ENCODE measurements around the gene LRRC46. TPM values are rescaled to one million over a fixed set of nuclear protein-coding genes. Genes with fewer than 3 reads are reported as not detected.

The LRRC46 gene
- total and polyA plus RNA-seq, 2 of the 13 experiments (the other 11 are each of a cell fraction or from before 2014, with no cell fraction given), result 0.09 TPM

- H3K79me2 ChIP-seq (ENCODE audit: insufficient read depth, low read length), result no peaks in the 10 kb centered on the region
- H4K20me1 ChIP-seq (ENCODE audit: insufficient read depth, low read length), result no peaks in the 10 kb centered on the region; the same call in 1 of the 2 replicates
- ATAC-seq, result peak; percentile 50; the same call in 1 of the 3 replicates
- H3K4me2 ChIP-seq (ENCODE audit: low read depth, low read length), result no peak overlapping the region
- no peak overlapping the region for H3K9ac ChIP-seq (ENCODE audit: insufficient read depth, low read depth, low read length)
- no peak overlapping the region for H3K27ac ChIP-seq (ENCODE audit: extremely low read length, insufficient read depth, low read length)
- peaks cover 4 to 45% of the 10 kb centered on the region in 2 experiments; a peak in 3 of 5 replicates for H3K27me3 ChIP-seq (ENCODE audit: control insufficient read depth in 1 of 2, insufficient read depth in 2 of 2, low read length in 2 of 2)
- H3K9me3 ChIP-seq (ENCODE audit: low read length), result no peaks in the 10 kb centered on the region
- H2AFZ ChIP-seq (ENCODE audit: low read length), result no peak overlapping the region
- FAIRE-seq, result peak; percentile 51
- CTCF ChIA-PET (ENCODE audit: low intra/inter-chr PET ratio, low total read pairs), result no interaction called here
- in situ Hi-C loops (cut with HindIII; ENCODE audit: extremely low pct_ligation_motif_present, low pct_unique_long_range_greater_than_20kb) (no loop called here), intact Hi-C loops (cut with micrococcal nuclease; ENCODE audit: unreplicated experiment) (no loop called here)
- H3K36me3 ChIP-seq (replicated peaks in 1 of 2; ENCODE audit: control insufficient read depth in 1 of 2, insufficient read depth in 2 of 2, low read length in 2 of 2), result no peaks in the 10 kb centered on the region
- no peak overlapping the region for H3K4me3 ChIP-seq (replicated peaks in 1 of 3; ENCODE audit: insufficient read depth in 1 of 3, low read depth in 2 of 3, low read length in 3 of 3)
- no peaks in the 10 kb centered on the region for H3K4me1 ChIP-seq (ENCODE audit: insufficient read depth, low read length)
- no TSS peak for BruUV-seq (replicated peaks)
- 8% methylated on average over 5 of the region's 5 CpGs for WGBS (ENCODE audit: low lambda C conversion rate)
- POLR2A ChIA-PET, result interaction anchor here (0.6 kb wide), 1 partner anchor 1013 kb away, joined by 4 read pairs; no protein-coding TSS in a partner anchor
- DNase-seq (ENCODE audit: low spot score), result peak; percentile 52
- TF ChIP-seq SP1 (IDR thresholded peaks at IDR 0.05), result no peak
- TF ChIP-seq SP1 (CRISPR knock-in tag; IDR thresholded peaks at IDR 0.05), result no peak
- no peak for TF ChIP-seq MLLT10 (CRISPR knock-in tag; IDR thresholded peaks at IDR 0.05)
- TF ChIP-seq ZSCAN25 (CRISPR knock-in tag; IDR thresholded peaks at IDR 0.05), result peak; percentile 51; the same call in 1 of the 2 replicates
- TF ChIP-seq AGO2 (optimal IDR thresholded peaks at IDR 0.05; ENCODE audit: low read depth, low read length), result no peak
- no peak for TF ChIP-seq NR2F6 (IDR thresholded peaks at IDR 0.05)
- TF ChIP-seq NR2F6 (CRISPR knock-in tag; IDR thresholded peaks at IDR 0.05), result peak; percentile 60; the same call in 1 of the 2 replicates
- no peak for TF ChIP-seq HNRNPUL1 (IDR thresholded peaks at IDR 0.05; ENCODE audit: low read depth, low read length)
- no peak for TF ChIP-seq ZNF547 (CRISPR knock-in tag; IDR thresholded peaks at IDR 0.05)
- TF ChIP-seq ZNF558 (CRISPR knock-in tag; IDR thresholded peaks at IDR 0.05; ENCODE audit: borderline replicate concordance), result peak; percentile 45; the same call in 1 of the 2 replicates
- no peak for TF ChIP-seq ZNF121 (CRISPR knock-in tag; IDR thresholded peaks at IDR 0.05)
- no peak for TF ChIP-seq ZBTB3 (CRISPR knock-in tag; IDR thresholded peaks at IDR 0.05; ENCODE audit: borderline replicate concordance, low read depth)
- TF ChIP-seq ZNF816 (CRISPR knock-in tag; IDR thresholded peaks at IDR 0.05; ENCODE audit: borderline replicate concordance), result peak; percentile 52; the same call in 1 of the 2 replicates
- TF ChIP-seq FOXO1 (CRISPR knock-in tag; IDR thresholded peaks at IDR 0.05), result no peak
- TF ChIP-seq ZNF768 (CRISPR knock-in tag; IDR thresholded peaks at IDR 0.05), result no peak
- TF ChIP-seq ZBTB25 (CRISPR knock-in tag; IDR thresholded peaks at IDR 0.05), result peak; percentile 87
- TF ChIP-seq ZBTB43 (CRISPR knock-in tag; conservative IDR thresholded peaks at IDR 0.05), result 0 out of 2 replicates have a peak, but pooled peaks have one; percentile 75
- TF ChIP-seq SMARCC2 (IDR thresholded peaks at IDR 0.05), result no peak
Measured at GRCh38 chr17:47785538-47786123, 45.8 kb upstream of the LRRC46 start.

Measured in HepG2 (cell line).